ENCODE results near the gene FAM13A.

GRCh38 chr4:88879991-88880390 is 177.0 kb downstream of the FAM13A start:
- TF ChIP-seq CTCF (IDR thresholded peaks at IDR 0.05) = no peak
- no peak for TF ChIP-seq POLR2A (IDR thresholded peaks at IDR 0.05)
- TF ChIP-seq POLR2AphosphoS5 (IDR thresholded peaks at IDR 0.05) = no peak

Data from breast epithelium (tissue), 3 donors.